ENCODE results near the gene PDC.

DNA sequence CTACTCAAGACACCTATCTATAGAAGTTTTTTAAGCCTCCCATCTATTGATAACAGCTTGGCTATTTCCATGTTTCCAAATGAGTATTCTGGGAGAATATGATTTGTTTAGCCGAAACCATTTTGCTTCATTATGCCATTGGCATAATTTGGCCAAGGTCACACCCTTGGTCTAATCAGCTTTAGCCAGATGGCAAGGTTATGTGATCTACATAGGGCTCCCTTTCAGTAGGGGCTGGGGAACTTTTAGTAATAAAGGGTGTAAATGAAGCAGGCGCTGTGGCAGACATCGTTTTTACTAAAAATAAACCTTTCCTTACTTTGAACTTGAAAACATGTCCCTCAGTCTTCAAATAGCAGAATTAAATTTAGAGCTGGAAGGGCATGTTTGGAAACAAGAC, 3.0 kb upstream of the PDC start:
- TF ChIP-seq POLR2A (IDR thresholded peaks at IDR 0.05; ENCODE audit: low read depth) (no peak), CTCF (IDR thresholded peaks at IDR 0.05) (no peak), EP300 (IDR thresholded peaks at IDR 0.05) (no peak)

Data from esophagus muscularis mucosa (tissue), 4 donors.